ENCODE measurements around the gene METTL3. TPM values are rescaled to one million over a fixed set of nuclear protein-coding genes. Genes with fewer than 3 reads are reported as not detected.

Gene METTL3
- total RNA-seq, 4 donors from 2014 or later, result 45.3 to 65.4 (median 58.6) TPM

GRCh38 chr14:21539189-21539940 is 28.2 kb upstream of the METTL3 start:
- Histone ChIP-seq H3K27ac (no peak overlapping the region), H3K4me1 (peaks cover 0 to 17% (median 2%) of the 10 kb centered on the region in 4 donors), H3K27me3 (peaks cover 0 to 44% of the 10 kb centered on the region in 2 donors), H3K9me3 (no peaks in the 10 kb centered on the region), H3K4me3 (no peak overlapping the region), H3K36me3 (no peaks in the 10 kb centered on the region)
- no peak for TF ChIP-seq POLR2A (IDR thresholded peaks at IDR 0.05)
- WGBS, 2 donors, result 17 to 30% methylated on average over 3 of the region's 3 CpGs
- DNase-seq (ENCODE audit: low spot score in 2 of 2), result no peak

- Histone ChIP-seq H3K9me3 (no peaks in the 10 kb centered on the region), H3K36me3 (no peaks in the 10 kb centered on the region), H3K4me3 (peak overlapping the region in 3 of 4 donors; percentile 22 to 48 (median 33)), H3K27me3 (peaks cover 0 to 45% of the 10 kb centered on the region in 2 donors), H3K4me1 (peaks cover 0 to 17% (median 2%) of the 10 kb centered on the region in 4 donors), H3K27ac (no peak overlapping the region)
- 10% methylated on average over 3 of the region's 3 CpGs for WGBS, 2 donors
- DNase-seq (ENCODE audit: low spot score in 2 of 2), result no peak
- no peak for TF ChIP-seq POLR2A (IDR thresholded peaks at IDR 0.05)
- TF ChIP-seq EP300 (IDR thresholded peaks at IDR 0.05), result no peak
- no peak for TF ChIP-seq CTCF (IDR thresholded peaks at IDR 0.05)
Observed at GRCh38 chr14:21537090-21537424, 25.9 kb upstream of the METTL3 start.

DNA sequence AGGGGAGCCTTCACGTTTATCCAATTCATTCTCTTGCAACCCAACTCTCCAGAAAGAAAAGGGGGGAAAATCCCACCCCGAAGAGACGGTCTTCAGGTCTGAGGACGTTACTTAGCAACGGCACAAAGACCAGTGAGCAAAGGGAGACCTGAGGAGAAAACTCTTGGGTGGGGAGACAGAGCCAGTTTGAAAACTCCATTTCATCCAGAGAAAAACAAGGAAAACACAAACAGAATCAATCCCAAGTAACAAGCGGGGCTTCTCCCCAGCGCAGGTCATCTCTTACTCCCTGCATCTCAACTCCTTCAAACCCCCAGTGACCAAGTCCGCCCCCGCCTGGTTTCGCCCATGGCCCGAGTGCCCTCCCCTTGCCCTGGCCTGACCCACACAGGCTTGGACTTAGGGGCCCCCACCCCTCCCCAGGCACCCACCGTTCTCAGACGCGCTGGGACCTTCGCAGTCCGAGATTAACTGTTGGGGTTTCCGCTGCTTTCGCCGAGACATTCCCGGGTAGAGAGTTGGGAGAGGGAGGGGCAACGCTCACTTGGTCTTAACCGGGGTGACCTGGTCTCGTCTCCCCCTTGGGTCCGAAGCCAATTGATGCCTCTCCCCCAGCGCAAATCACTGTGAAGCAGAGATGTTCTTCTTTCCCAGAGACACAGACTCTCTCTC is 25.4 kb upstream of the METTL3 start:
- no peaks in the 10 kb centered on the region for H3K36me3 ChIP-seq
- WGBS, 2 donors, result 4 to 5% methylated on average over 25 of the region's 25 CpGs
- no peak for DNase-seq (ENCODE audit: low spot score in 2 of 2)
- peak overlapping the region in 3 of 4 donors; percentile 22 to 48 (median 33) for H3K4me3 ChIP-seq
- TF ChIP-seq POLR2A (IDR thresholded peaks at IDR 0.05) (no peak), CTCF (IDR thresholded peaks at IDR 0.05) (no peak), EP300 (IDR thresholded peaks at IDR 0.05) (no peak)
- no peak overlapping the region for H3K27ac ChIP-seq
- no peaks in the 10 kb centered on the region for H3K9me3 ChIP-seq
- peaks cover 0 to 45% of the 10 kb centered on the region in 2 donors for H3K27me3 ChIP-seq
- H3K4me1 ChIP-seq, result peaks cover 0 to 17% (median 2%) of the 10 kb centered on the region in 4 donors

- peaks cover 0 to 45% of the 10 kb centered on the region in 2 donors for H3K27me3 ChIP-seq
- WGBS, 2 donors, result 22 to 25% methylated on average over 6 of the region's 6 CpGs
- no peak overlapping the region for H3K27ac ChIP-seq
- no peaks in the 10 kb centered on the region for H3K36me3 ChIP-seq
- peak overlapping the region in 1 of 4 donors; percentile 48 for H3K4me3 ChIP-seq
- H3K4me1 ChIP-seq, result peaks cover 0 to 17% (median 2%) of the 10 kb centered on the region in 4 donors
- TF ChIP-seq CTCF (IDR thresholded peaks at IDR 0.05) (no peak), POLR2A (IDR thresholded peaks at IDR 0.05) (no peak), EP300 (IDR thresholded peaks at IDR 0.05) (no peak)
- no peaks in the 10 kb centered on the region for H3K9me3 ChIP-seq
- DNase-seq (ENCODE audit: low spot score in 2 of 2), result no peak
Observed at GRCh38 chr14:21535545-21536417, 24.6 kb upstream of the METTL3 start.

GRCh38 chr14:21534576-21534975 is 23.4 kb upstream of the METTL3 start:
- Histone ChIP-seq H3K4me3 (no peak overlapping the region), H3K4me1 (peaks cover 0 to 17% (median 2%) of the 10 kb centered on the region in 4 donors), H3K27me3 (peaks cover 0 to 45% of the 10 kb centered on the region in 2 donors), H3K36me3 (no peaks in the 10 kb centered on the region), H3K9me3 (no peaks in the 10 kb centered on the region), H3K27ac (no peak overlapping the region)
- WGBS, 2 donors, result 80 to 85% methylated on average over 4 of the region's 4 CpGs
- no peak for TF ChIP-seq EP300 (IDR thresholded peaks at IDR 0.05)
- TF ChIP-seq CTCF (IDR thresholded peaks at IDR 0.05), result no peak
- no peak for TF ChIP-seq POLR2A (IDR thresholded peaks at IDR 0.05)
- no peak for DNase-seq (ENCODE audit: low spot score in 2 of 2)

Data from tibial nerve (tissue), 4 donors.